HepG2 (cell line): ENCODE measurements around the gene DNAJB6. TPM values are rescaled to one million over a fixed set of nuclear protein-coding genes. Genes with fewer than 3 reads are reported as not detected.

Experiments used
- IRX3 ChIP-seq: sonication (generic); formaldehyde crosslinking; IDR thresholded peaks from 2 replicates; pipeline ENCODE4 v1.8.1; 2023; ENCODE audit warnings: mild to moderate bottlenecking, low read depth, missing genetic modification reagents, borderline replicate concordance
- NBN ChIP-seq: fragments of 450-650 bp; conservative IDR thresholded peaks from 2 replicates; pipeline ENCODE4 v1.6.1; 2017
- PHF21A ChIP-seq: sonication (generic); formaldehyde crosslinking; IDR thresholded peaks from 2 replicates; pipeline ENCODE4 v1.5.0; 2020; ENCODE audit warnings: mild to moderate bottlenecking, missing genetic modification reagents
- REPIN1 ChIP-seq: sonication (generic); formaldehyde crosslinking; IDR thresholded peaks from 2 replicates; pipeline ENCODE4 v1.8.0; 2022; ENCODE audit warnings: missing genetic modification reagents, low read depth, mild to moderate bottlenecking, borderline replicate concordance
- ZKSCAN8 ChIP-seq: IDR thresholded peaks from 2 replicates; pipeline ENCODE4 v1.6.1; 2016; ENCODE audit warnings: borderline replicate concordance, missing genetic modification reagents, missing compliant biosample characterization
- ZNF292 ChIP-seq: sonication (generic); formaldehyde crosslinking; IDR thresholded peaks from 2 replicates; pipeline ENCODE4 v1.8.1; 2022; ENCODE audit warnings: mild to moderate bottlenecking, low read depth, missing genetic modification reagents, borderline replicate concordance
- ZNF614 ChIP-seq: IDR thresholded peaks from 2 replicates; pipeline ENCODE4 v1.6.1; 2018; ENCODE audit warnings: missing biosample characterization, missing genetic modification reagents, inconsistent platforms, borderline replicate concordance
- polyA plus RNA-seq, 8 experiments: library from polyadenylated mRNA; depleted of rRNA in 3 of 8; stranded (reverse) in 7 of 8; unstranded in 1 of 8; fragments of >200 nt; fragmentation: Illumina TruSeq in 4 of 8; extraction: Trizol in 4 of 8; gene quantifications; 2 replicates each; pipeline versions ENCODE4 v1.2.1 to v1.2.3, GENCODE V29; 2011 to 2016; ENCODE audit warnings: low read depth in 4 of 8, missing spikeins in 1 of 8, mixed read lengths in 1 of 8; ENCODE audit not compliant: insufficient read depth in 1 of 8
- total RNA-seq, 5 experiments: library from RNA; depleted of rRNA; stranded (reverse); fragments of >200 nt; fragmentation: Illumina TruSeq; extraction: Trizol; gene quantifications; 2 replicates each; pipeline ENCODE4 v1.2.3, GENCODE V29; 2016; ENCODE audit warnings: low read depth in 1 of 5
- TF ChIP-seq, protein P1 (sequence below): sonication (generic); formaldehyde crosslinking; conservative IDR thresholded peaks from 2 replicates; pipeline ENCODE4 v1.8.1; 2023; ENCODE audit warnings: missing genetic modification reagents
- TF ChIP-seq, protein P2 (sequence below): IDR thresholded peaks from 2 replicates; pipeline ENCODE4 v1.6.1; 2016; ENCODE audit warnings: low read depth, borderline replicate concordance
- TF ChIP-seq, protein P3 (sequence below): sonication (generic); formaldehyde crosslinking; IDR thresholded peaks from 2 replicates; pipeline ENCODE4 v1.9.0; 2021; ENCODE audit warnings: missing genetic modification reagents, borderline replicate concordance
- TF ChIP-seq, protein P4 (sequence below): sonication (generic); formaldehyde crosslinking; IDR thresholded peaks from 2 replicates; pipeline ENCODE4 v1.5.0; 2020; ENCODE audit warnings: missing genetic modification reagents, mild to moderate bottlenecking, borderline replicate concordance

DNAJB6 gene
- total and polyA plus RNA-seq, 2 of the 13 experiments (the other 11 are each of a cell fraction or from before 2014, with no cell fraction given) = 29.9 to 53.9 TPM

GRCh38 chr7:157292770-157293412 lies 43.9 kb upstream of the DNAJB6 start (continued):
- TF ChIP-seq, protein P1, sequence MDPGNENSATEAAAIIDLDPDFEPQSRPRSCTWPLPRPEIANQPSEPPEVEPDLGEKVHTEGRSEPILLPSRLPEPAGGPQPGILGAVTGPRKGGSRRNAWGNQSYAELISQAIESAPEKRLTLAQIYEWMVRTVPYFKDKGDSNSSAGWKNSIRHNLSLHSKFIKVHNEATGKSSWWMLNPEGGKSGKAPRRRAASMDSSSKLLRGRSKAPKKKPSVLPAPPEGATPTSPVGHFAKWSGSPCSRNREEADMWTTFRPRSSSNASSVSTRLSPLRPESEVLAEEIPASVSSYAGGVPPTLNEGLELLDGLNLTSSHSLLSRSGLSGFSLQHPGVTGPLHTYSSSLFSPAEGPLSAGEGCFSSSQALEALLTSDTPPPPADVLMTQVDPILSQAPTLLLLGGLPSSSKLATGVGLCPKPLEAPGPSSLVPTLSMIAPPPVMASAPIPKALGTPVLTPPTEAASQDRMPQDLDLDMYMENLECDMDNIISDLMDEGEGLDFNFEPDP (CRISPR knock-in tag) = no peak
- TF ChIP-seq, protein P2, sequence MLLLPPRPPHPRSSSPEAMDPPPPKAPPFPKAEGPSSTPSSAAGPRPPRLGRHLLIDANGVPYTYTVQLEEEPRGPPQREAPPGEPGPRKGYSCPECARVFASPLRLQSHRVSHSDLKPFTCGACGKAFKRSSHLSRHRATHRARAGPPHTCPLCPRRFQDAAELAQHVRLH = 0 out of 2 replicates have a peak, but pooled peaks have one; percentile 39
- TF ChIP-seq REPIN1 = no peak
- no peak for TF ChIP-seq IRX3 (CRISPR knock-in tag)
- TF ChIP-seq, protein P3, sequence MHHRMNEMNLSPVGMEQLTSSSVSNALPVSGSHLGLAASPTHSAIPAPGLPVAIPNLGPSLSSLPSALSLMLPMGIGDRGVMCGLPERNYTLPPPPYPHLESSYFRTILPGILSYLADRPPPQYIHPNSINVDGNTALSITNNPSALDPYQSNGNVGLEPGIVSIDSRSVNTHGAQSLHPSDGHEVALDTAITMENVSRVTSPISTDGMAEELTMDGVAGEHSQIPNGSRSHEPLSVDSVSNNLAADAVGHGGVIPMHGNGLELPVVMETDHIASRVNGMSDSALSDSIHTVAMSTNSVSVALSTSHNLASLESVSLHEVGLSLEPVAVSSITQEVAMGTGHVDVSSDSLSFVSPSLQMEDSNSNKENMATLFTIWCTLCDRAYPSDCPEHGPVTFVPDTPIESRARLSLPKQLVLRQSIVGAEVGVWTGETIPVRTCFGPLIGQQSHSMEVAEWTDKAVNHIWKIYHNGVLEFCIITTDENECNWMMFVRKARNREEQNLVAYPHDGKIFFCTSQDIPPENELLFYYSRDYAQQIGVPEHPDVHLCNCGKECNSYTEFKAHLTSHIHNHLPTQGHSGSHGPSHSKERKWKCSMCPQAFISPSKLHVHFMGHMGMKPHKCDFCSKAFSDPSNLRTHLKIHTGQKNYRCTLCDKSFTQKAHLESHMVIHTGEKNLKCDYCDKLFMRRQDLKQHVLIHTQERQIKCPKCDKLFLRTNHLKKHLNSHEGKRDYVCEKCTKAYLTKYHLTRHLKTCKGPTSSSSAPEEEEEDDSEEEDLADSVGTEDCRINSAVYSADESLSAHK = no peak
- 0 out of 2 replicates have a peak, but pooled peaks have one; percentile 21 for TF ChIP-seq PHF21A (CRISPR knock-in tag)
- TF ChIP-seq, protein P4, sequence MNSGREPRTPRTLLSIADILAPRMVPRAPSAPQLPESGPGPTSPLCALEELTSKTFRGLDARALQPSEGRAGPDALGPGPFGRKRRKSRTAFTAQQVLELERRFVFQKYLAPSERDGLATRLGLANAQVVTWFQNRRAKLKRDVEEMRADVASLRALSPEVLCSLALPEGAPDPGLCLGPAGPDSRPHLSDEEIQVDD (CRISPR knock-in tag) = no peak
- no peak for TF ChIP-seq NBN
- 0 out of 2 replicates have a peak, but pooled peaks have one; percentile 61 for TF ChIP-seq ZNF292 (CRISPR knock-in tag)
- TF ChIP-seq ZKSCAN8 (CRISPR knock-in tag) = no peak
- TF ChIP-seq ZNF614 = peak; percentile 23; the same call in 1 of the 2 replicates
